GDM1 (cell line): Measurements from ENCODE around the gene NCOR1.
"Not testable (repeated sequence)": the region's sequence is repeated elsewhere in the genome, so short reads cannot be mapped to it uniquely, and the experiment has no call there.

Experiments
- DNase-seq: peaks from one replicate; lab custom pipeline; 2025; lab: John Stamatoyannopoulos, UW

Gene NCOR1

GRCh38 chr17:16215273-16215964 lies at the start of gene NCOR1:
TSS of gene NCOR1 (minus strand) at chr17:16215534. CDS start at chr17:16194569, 20,965 bp downstream.
- DNase-seq: peak; percentile 85

- DNase-seq: no peak
Measured at GRCh38 chr17:16262201-16262600, 46.9 kb upstream of the NCOR1 start.

- no peak for DNase-seq
Measured at GRCh38 chr17:16261049-16261448, 45.7 kb upstream of the NCOR1 start.

- DNase-seq: no peak
Measured at GRCh38 chr17:16259926-16260325, 44.6 kb upstream of the NCOR1 start.

GRCh38 chr17:16258901-16259300 lies 43.6 kb upstream of the NCOR1 start:
- no peak for DNase-seq

- no peak for DNase-seq
Measured at GRCh38 chr17:16255481-16255921, 40.2 kb upstream of the NCOR1 start.

GRCh38 chr17:16254773-16255400 lies 39.6 kb upstream of the NCOR1 start:
- DNase-seq: no peak

GRCh38 chr17:16251556-16251955 lies 36.2 kb upstream of the NCOR1 start:
- DNase-seq: no peak

GRCh38 chr17:16251043-16251442 lies 35.7 kb upstream of the NCOR1 start:
- no peak for DNase-seq

- DNase-seq: no peak
Measured at GRCh38 chr17:16250635-16251034, 35.3 kb upstream of the NCOR1 start.

- DNase-seq: no peak
Measured at GRCh38 chr17:16247586-16247984, 32.3 kb upstream of the NCOR1 start.

GRCh38 chr17:16243801-16244567 lies 28.6 kb upstream of the NCOR1 start:
- DNase-seq: no peak

GRCh38 chr17:16243385-16243784 lies 28.1 kb upstream of the NCOR1 start:
- DNase-seq: no peak

- DNase-seq: no peak
Measured at GRCh38 chr17:16241906-16242399, 26.6 kb upstream of the NCOR1 start.

GRCh38 chr17:16239931-16240330 lies 24.6 kb upstream of the NCOR1 start:
- DNase-seq: no peak

- no peak for DNase-seq
Measured at GRCh38 chr17:16232391-16232790, 17.1 kb upstream of the NCOR1 start.

GRCh38 chr17:16229912-16230561 lies 14.7 kb upstream of the NCOR1 start:
- DNase-seq: not testable (repeated sequence)

GRCh38 chr17:16222406-16222805 lies 7.1 kb upstream of the NCOR1 start:
- DNase-seq: no peak

- peak; percentile 91 for DNase-seq
Measured at GRCh38 chr17:16217002-16217635, 1.8 kb upstream of the NCOR1 start, which contains the start of gene PIGL. TSS of gene PIGL (plus strand) at chr17:16217210. CDS start at chr17:16217227, 17 bp downstream.

GRCh38 chr17:16216341-16217001 lies 1.1 kb upstream of the NCOR1 start:
- DNase-seq: not testable (repeated sequence)

- no peak for DNase-seq
Measured at GRCh38 chr17:16215965-16216316, 607 bp upstream of the NCOR1 start.
